ENCODE measurements around the gene FIGLA. TPM values are rescaled to one million over a fixed set of nuclear protein-coding genes. Genes with fewer than 3 reads are reported as not detected.

The FIGLA gene
- total and polyA plus RNA-seq, 2 of the 8 experiments (the other 6 are each of a cell fraction or from before 2014, with no cell fraction given) = not detected

- 73% methylated on average over 1 of the region's 1 CpG; no CpG with 5 or more reads in 1 of the 2 experiments for WGBS, 2 experiments (ENCODE audit: extremely low coverage in 1 of 2, insufficient coverage in 1 of 2, insufficient read length in 1 of 2, insufficient replicate concordance in 2 of 2, low coverage in 1 of 2, low lambda C conversion rate in 2 of 2, missing lambda C conversion rate in 1 of 2)
- Histone ChIP-seq H3K4me2 (ENCODE audit: insufficient read depth in 1 of 2, low read depth in 2 of 2, low read length in 2 of 2) (no peak overlapping the region), H2AFZ (ENCODE audit: low read length) (no peak overlapping the region), H3K4me3 (ENCODE audit: extremely low read depth in 1 of 4, insufficient read depth in 2 of 4, low read depth in 3 of 4, low read length in 4 of 4) (no peak overlapping the region), H3K4me1 (replicated peaks in 1 of 4; ENCODE audit: control insufficient read depth in 3 of 4, insufficient read depth in 4 of 4, low read length in 3 of 4) (peaks cover 0 to 12% (median 5%) of the 10 kb centered on the region in 4 experiments; a peak in 6 of 7 replicates), H2BK12ac (ENCODE audit: low read depth, low read length) (no peak overlapping the region), H3K27ac (ENCODE audit: low read depth, low read length) (no peak overlapping the region), H3K79me1 (ENCODE audit: low read depth, low read length) (peaks cover 14% of the 10 kb centered on the region), H3K56ac (replicated peaks; ENCODE audit: insufficient read length, low read depth, low read length) (no peak overlapping the region), H4K20me1 (replicated peaks in 1 of 2; ENCODE audit: control insufficient read depth in 1 of 2, insufficient read depth in 2 of 2, low read length in 2 of 2) (peaks cover 18 to 22% of the 10 kb centered on the region in 2 experiments), H2BK5ac (ENCODE audit: low read depth, low read length) (no peak overlapping the region), H3K23ac (ENCODE audit: insufficient read length) (no peak overlapping the region), H3K9me3 (ENCODE audit: insufficient read depth in 2 of 2, low read depth in 1 of 2, low read length in 1 of 2) (no peaks in the 10 kb centered on the region), H4K5ac (ENCODE audit: insufficient read length, low read depth, low read length) (no peak overlapping the region), H3K27me3 (replicated peaks in 1 of 4; ENCODE audit: control insufficient read depth in 3 of 4, extremely low read depth in 1 of 4, insufficient read depth in 3 of 4, low read length in 3 of 4) (no peaks in the 10 kb centered on the region), H3K23me2 (ENCODE audit: low read depth, low read length) (0 out of 2 replicates have a peak, but pooled peaks cover 2% of the 10 kb centered on the region), H2BK120ac (replicated peaks; ENCODE audit: low read depth, low read length) (no peak overlapping the region), H4K91ac (replicated peaks; ENCODE audit: insufficient read length, low read length) (no peak overlapping the region), H2BK20ac (ENCODE audit: low read length) (no peak overlapping the region), H2BK15ac (ENCODE audit: low read length) (no peak overlapping the region), H3K18ac (ENCODE audit: extremely low read depth, low read length) (no peak overlapping the region), H3K79me2 (ENCODE audit: control insufficient read depth in 1 of 2, insufficient read depth in 2 of 2, low read length in 2 of 2) (peaks cover 25 to 97% of the 10 kb centered on the region in 2 experiments), H3K4ac (replicated peaks; ENCODE audit: insufficient read length, low read depth, low read length) (no peak overlapping the region), H2AK5ac (ENCODE audit: low read depth, low read length) (no peak overlapping the region), H4K8ac (ENCODE audit: extremely low read depth, insufficient read depth, low read length) (no peak overlapping the region), H3K14ac (ENCODE audit: insufficient read length) (no peak overlapping the region), H3K36me3 (ENCODE audit: control insufficient read depth in 2 of 4, insufficient read depth in 4 of 4, low read length in 3 of 4) (no peaks in the 10 kb centered on the region), H3K9ac (replicated peaks in 1 of 4; ENCODE audit: extremely low read depth in 1 of 4, low read depth in 3 of 4, low read length in 3 of 4) (no peak overlapping the region)
- TF ChIP-seq CBX8 (IDR thresholded peaks at IDR 0.05; ENCODE audit: borderline replicate concordance, low read depth, low read length) (no peak), HDAC6 (IDR thresholded peaks at IDR 0.05; ENCODE audit: low read depth, low read length) (no peak), SP2 (IDR thresholded peaks at IDR 0.05; ENCODE audit: low read length) (no peak), TAF1 (IDR thresholded peaks at IDR 0.05; ENCODE audit: low read depth, low read length) (no peak), MAFK (IDR thresholded peaks at IDR 0.05; ENCODE audit: low read depth, low read length) (no peak), USF2 (IDR thresholded peaks at IDR 0.05; ENCODE audit: low read length) (no peak)
- CTCF ChIA-PET (ENCODE audit: partially characterized antibody) = interaction anchor here (0.8 to 1.8 kb wide), 9 partner anchors 9 to 115 kb away, joined by 3 to 17 read pairs (median 4); partner anchors contain the start of gene ADD2
- no peak for DNase-seq (ENCODE audit: low read depth in 1 of 2, low spot score in 2 of 2)
- FAIRE-seq = no peak
- POLR2A ChIA-PET (ENCODE audit: partially characterized antibody) = interaction anchor here (0.6 to 2.3 kb wide), 10 partner anchors 9 to 670 kb away, joined by 3 to 15 read pairs (median 3); partner anchors contain the start of gene ADD2
Observed at GRCh38 chr2:70759446-70759845, 31.0 kb downstream of the FIGLA start.
